Esophagus muscularis mucosa (tissue), 4 donors: ENCODE measurements around the gene NINJ2. TPM values are rescaled to one million over a fixed set of nuclear protein-coding genes. Genes with fewer than 3 reads are reported as not detected.

ENCODE experiments used
- DNase-seq: peaks from one replicate; pipeline ENCODE4 v3.0.0-alpha.2; 2017; ENCODE audit errors: extremely low spot score
- H3K27ac ChIP-seq, 4 donors: fragments of 200-600 bp; sonication (generic); replicated peaks in 1 of 4; 1 replicate in 3 of 4; 2 replicates in 1 of 4; pipeline ENCODE4 v1.5.1; 2016 to 2019; ENCODE audit warnings: mild to moderate bottlenecking in 1 of 4
- H3K27me3 ChIP-seq, 4 donors: fragments of 200-600 bp; sonication (generic); one replicate each; pipeline versions ENCODE4 v1.5.1 to v1.6.0; 2016 to 2019
- H3K36me3 ChIP-seq, 4 donors: fragments of 200-600 bp; sonication (generic); one replicate each; pipeline ENCODE4 v1.5.1; 2016 to 2019
- H3K4me1 ChIP-seq, 4 donors: fragments of 200-600 bp; sonication (generic); one replicate each; pipeline ENCODE4 v1.5.1; 2016 to 2019
- H3K4me3 ChIP-seq, 4 donors: fragments of 200-600 bp; sonication (generic); 1 replicate in 2 of 4; 2 replicates in 2 of 4; pipeline ENCODE4 v1.5.1; 2016 to 2019; ENCODE audit warnings: mild to moderate bottlenecking in 4 of 4, moderate library complexity in 1 of 4
- H3K9me3 ChIP-seq, 4 donors: fragments of 200-600 bp; sonication (generic); 1 replicate in 3 of 4; 2 replicates in 1 of 4; pipeline ENCODE4 v1.5.1; 2016 to 2019
- EP300 ChIP-seq: sonication (generic); formaldehyde crosslinking; IDR thresholded peaks from one replicate; pipeline ENCODE4 v1.6.1; 2017; ENCODE audit warnings: antibody characterized with exemption
- POLR2A ChIP-seq: fragments of 450-650 bp; IDR thresholded peaks from one replicate; pipeline ENCODE4 v1.6.1; 2017; ENCODE audit warnings: antibody characterized with exemption, moderate library complexity, mild to moderate bottlenecking, low read depth
- POLR2AphosphoS5 ChIP-seq, 2 donors: sonication (generic); formaldehyde crosslinking; IDR thresholded peaks; one replicate each; pipeline ENCODE4 v1.6.1; 2017; ENCODE audit warnings: antibody characterized with exemption in 2 of 2
- WGBS: methylation state at CpG from one replicate; pipeline ENCODE4 v1.1.5; 2018; 5-methylcytosine and 5-hydroxymethylcytosine counted together
- intact Hi-C: fragments of 100-400 bp; cut with DNase I; formaldehyde crosslinking; loops from one replicate; pipeline ENCODE4 v1.15.1; 2023
- total RNA-seq, 4 donors: library from RNA; depleted of rRNA; stranded (reverse); fragments of >200 nt; gene quantifications; one replicate each; pipeline versions ENCODE4 v1.1.0 to v1.2.1, GENCODE V29; 2016
- TF ChIP-seq, protein P1 (sequence below), 3 experiments: fragments of 200-600 bp in 2 of 3; fragments of 450-650 bp in 1 of 3; sonication (generic) in 2 of 3; IDR thresholded peaks; one replicate each; pipeline ENCODE4 v1.5.1; 2017 to 2019; ENCODE audit warnings: antibody characterized with exemption in 3 of 3, mild to moderate bottlenecking in 2 of 3, moderate library complexity in 1 of 3

The NINJ2 gene
- total RNA-seq, 4 donors from 2014 or later, result 2.9 to 11.1 (median 7.1) TPM

DNA sequence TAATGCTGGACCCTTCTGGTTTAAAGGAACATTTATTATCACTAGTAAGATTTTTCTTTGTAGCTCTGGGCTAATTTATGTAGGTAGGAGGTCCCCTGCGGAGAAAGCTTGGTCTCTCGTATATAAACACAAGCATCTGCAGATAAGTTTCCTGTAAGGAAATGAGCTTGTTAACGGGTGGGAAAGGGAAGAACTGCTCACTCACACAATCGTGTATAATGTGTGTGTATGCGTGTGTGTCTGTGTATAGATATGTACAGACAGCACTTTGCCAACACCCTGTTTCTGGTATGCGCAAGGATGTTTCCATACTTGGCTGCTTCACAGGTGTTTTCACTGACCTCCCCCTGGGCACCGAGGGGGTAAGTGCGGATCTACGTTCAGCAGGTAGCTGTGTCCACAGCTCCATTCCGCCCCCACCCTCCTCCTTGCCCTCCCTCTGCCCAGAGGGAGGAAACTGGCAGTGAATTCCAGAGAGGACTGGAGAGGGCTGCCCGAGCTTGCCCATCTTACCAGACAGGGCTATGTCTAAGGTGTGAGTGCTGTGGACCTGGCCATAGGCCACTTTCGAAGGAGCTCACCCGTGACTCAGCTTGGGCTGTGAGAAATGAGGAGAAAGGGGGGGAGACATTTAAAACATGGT lies 65.2 kb downstream of the NINJ2 start:
- intact Hi-C loops, result no loop called here
- DNase-seq, result no peak
- Histone ChIP-seq H3K9me3 (no peaks in the 10 kb centered on the region), H3K27ac (no peak overlapping the region), H3K4me1 (peaks cover 0 to 8% (median 0%) of the 10 kb centered on the region in 4 donors), H3K36me3 (no peaks in the 10 kb centered on the region), H3K4me3 (no peak overlapping the region), H3K27me3 (no peaks in the 10 kb centered on the region)
- TF ChIP-seq EP300, result no peak
- TF ChIP-seq POLR2AphosphoS5 (IDR thresholded peaks at IDR 0.05), result no peak
- TF ChIP-seq, protein P1, sequence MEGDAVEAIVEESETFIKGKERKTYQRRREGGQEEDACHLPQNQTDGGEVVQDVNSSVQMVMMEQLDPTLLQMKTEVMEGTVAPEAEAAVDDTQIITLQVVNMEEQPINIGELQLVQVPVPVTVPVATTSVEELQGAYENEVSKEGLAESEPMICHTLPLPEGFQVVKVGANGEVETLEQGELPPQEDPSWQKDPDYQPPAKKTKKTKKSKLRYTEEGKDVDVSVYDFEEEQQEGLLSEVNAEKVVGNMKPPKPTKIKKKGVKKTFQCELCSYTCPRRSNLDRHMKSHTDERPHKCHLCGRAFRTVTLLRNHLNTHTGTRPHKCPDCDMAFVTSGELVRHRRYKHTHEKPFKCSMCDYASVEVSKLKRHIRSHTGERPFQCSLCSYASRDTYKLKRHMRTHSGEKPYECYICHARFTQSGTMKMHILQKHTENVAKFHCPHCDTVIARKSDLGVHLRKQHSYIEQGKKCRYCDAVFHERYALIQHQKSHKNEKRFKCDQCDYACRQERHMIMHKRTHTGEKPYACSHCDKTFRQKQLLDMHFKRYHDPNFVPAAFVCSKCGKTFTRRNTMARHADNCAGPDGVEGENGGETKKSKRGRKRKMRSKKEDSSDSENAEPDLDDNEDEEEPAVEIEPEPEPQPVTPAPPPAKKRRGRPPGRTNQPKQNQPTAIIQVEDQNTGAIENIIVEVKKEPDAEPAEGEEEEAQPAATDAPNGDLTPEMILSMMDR (IDR thresholded peaks at IDR 0.05), result no peak
- TF ChIP-seq POLR2A, result no peak
- WGBS, result 51% methylated on average over 12 of the region's 13 CpGs

DNA sequence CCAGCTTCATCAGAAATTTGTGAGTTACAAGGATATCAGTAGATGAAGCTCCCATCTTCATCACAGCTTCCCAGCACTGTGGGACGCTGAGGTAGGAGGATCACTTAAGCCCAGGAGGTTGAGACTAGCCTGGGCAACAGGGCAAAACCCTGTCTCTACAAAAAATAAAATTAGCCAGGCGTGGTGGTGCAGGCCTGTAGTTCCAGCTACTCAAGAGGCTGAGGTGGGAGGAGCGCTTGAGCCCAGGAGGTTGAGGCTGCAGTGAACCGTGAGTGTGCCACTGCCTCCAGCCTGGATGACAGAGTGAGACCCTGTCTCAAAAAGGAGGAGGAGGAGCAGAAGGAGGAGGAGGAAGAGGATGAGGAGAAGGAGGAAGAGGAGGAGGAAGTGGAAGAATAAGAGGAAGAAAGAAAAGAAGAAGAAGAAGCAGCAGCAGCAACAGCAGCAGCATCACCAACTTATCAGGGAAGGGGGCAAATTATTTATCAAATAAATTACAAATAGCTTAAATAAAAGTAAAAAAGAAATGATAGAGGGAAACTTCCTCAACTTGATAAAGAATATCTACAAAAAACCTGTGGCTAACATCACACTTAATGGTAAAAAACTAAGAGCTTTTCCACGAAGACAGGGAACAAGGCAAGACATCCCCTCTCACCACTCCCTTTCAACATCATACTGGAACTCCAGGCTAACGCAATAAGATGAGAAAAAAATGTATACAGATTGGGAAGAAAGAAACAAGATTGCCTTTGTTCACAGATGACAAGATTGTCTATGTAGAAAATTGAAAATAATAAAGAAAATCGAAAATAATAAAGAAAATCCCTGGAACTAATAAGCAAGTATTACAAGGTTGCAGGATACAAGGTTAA lies 69.6 kb downstream of the NINJ2 start:
- Histone ChIP-seq H3K4me3 (no peak overlapping the region), H3K4me1 (peaks cover 0 to 31% (median 0%) of the 10 kb centered on the region in 4 donors), H3K36me3 (no peaks in the 10 kb centered on the region), H3K27me3 (no peaks in the 10 kb centered on the region), H3K9me3 (no peaks in the 10 kb centered on the region), H3K27ac (no peak overlapping the region)
- intact Hi-C loops, result no loop called here
- TF ChIP-seq POLR2AphosphoS5 (IDR thresholded peaks at IDR 0.05), result no peak
- TF ChIP-seq, protein P1 (IDR thresholded peaks at IDR 0.05), result no peak
- no peak for TF ChIP-seq POLR2A
- TF ChIP-seq EP300, result no peak
- 70% methylated on average over 7 of the region's 7 CpGs for WGBS
- DNase-seq, result no peak

DNA sequence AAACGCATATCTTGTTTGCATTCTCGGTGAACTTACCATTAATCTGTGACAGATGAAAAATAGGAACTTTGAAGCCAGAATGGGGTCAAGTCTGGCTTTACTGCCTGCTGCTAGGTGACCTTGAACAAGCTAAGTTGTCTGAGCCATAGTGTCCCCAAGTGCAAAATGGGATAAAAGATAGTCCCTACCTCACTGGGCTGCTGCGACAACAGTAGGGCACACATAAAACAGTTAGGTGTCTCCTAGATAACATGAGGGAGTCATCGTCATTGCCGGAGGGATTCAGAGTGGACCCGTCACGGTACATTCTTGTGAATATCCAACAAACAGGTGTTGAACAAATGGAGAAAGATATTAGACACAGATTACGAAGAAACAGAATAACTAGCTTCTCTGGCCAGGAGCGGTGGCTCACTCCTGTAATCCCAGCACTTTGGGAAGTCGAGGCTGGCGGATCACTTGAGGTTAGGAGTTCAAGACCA lies 71.2 kb downstream of the NINJ2 start:
- intact Hi-C loops, result no loop called here
- Histone ChIP-seq H3K9me3 (no peaks in the 10 kb centered on the region), H3K4me3 (no peak overlapping the region), H3K36me3 (no peaks in the 10 kb centered on the region), H3K4me1 (peaks cover 0 to 23% (median 0%) of the 10 kb centered on the region in 4 donors), H3K27me3 (no peaks in the 10 kb centered on the region), H3K27ac (no peak overlapping the region)
- 89% methylated on average over 11 of the region's 11 CpGs for WGBS
- DNase-seq, result no peak
- TF ChIP-seq, protein P1 (IDR thresholded peaks at IDR 0.05), result no peak

DNA sequence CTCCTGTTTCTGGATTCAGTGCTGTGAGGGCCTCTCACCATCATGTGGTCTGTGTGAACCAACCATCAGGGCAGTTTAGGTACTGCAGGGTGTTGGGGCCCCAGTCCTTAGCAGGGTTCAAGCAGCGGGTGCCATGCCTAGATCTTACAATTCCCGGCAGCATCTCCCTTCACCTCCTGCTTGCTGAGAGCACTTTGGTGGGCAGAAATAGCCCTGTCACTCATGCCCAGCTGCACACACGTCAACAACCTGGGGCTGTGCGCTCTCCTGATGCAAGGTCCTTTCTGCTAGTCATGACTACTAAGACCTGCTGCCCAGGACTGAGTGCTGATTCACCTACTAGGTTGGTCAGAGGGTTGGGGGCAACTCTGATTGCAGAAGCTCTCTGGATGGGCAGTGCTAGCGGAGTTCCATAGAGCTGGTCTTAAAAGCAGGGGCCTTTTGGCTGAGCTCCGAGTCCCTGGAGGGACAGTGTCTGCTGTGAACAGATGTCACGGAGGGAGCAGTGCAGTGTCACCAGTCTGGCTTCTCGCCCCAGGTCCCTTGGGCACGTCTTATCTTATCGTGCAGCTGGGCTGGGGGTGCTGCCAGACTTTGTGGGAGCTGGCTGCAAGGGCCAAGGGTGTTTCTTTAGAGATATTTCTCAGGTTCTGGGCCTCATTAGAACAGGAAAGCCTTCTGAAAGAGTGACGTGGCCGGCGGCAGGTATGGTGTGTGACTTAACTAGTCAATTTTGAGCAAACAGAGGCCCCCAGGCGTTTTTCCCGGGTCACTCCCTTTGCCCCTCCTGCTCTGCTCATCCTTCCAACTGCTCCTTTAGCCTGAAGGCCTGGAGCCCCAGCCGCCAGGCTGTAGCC lies 71.8 kb downstream of the NINJ2 start:
- peaks cover 0 to 23% (median 0%) of the 10 kb centered on the region in 4 donors for H3K4me1 ChIP-seq
- intact Hi-C loops, result no loop called here
- TF ChIP-seq, protein P1 (IDR thresholded peaks at IDR 0.05), result peak in 1 of 3 experiments; percentile 3
- no peak for TF ChIP-seq POLR2A
- WGBS, result 70% methylated on average over 15 of the region's 16 CpGs
- no peak overlapping the region for H3K4me3 ChIP-seq
- H3K9me3 ChIP-seq, result no peaks in the 10 kb centered on the region
- DNase-seq, result no peak
- H3K36me3 ChIP-seq, result no peaks in the 10 kb centered on the region
- H3K27ac ChIP-seq, result no peak overlapping the region
- H3K27me3 ChIP-seq, result no peaks in the 10 kb centered on the region
